SW 1271 (cell line): ENCODE data around the gene KLHL18.
"Not testable (repeated sequence)": the region's sequence is repeated elsewhere in the genome, so short reads cannot be mapped to it uniquely, and the experiment has no call there.

Experiments
- DNase-seq, 2 experiments: peaks; one replicate each; lab custom pipeline; 2025; lab: John Stamatoyannopoulos, UW

KLHL18 gene

DNA sequence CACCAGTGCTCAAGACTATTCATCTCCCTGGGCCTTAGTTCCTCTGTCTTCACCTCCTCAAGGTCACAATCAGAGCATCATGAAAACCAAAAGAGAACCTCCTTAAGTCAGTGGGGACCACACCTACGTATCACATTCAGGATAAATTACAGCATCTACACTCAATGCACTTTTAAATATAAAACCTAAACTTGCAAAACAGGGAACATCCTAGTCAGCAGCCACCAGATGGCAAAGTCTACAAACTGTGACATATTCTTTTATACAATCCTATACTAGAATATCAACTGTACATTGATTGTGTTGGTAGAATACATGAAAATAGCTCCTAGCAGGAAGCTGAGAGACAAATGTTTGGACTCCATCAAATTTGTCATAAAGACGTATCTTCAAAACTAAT lies 8.1 kb upstream of the KLHL18 start:
- no peak for DNase-seq

DNA sequence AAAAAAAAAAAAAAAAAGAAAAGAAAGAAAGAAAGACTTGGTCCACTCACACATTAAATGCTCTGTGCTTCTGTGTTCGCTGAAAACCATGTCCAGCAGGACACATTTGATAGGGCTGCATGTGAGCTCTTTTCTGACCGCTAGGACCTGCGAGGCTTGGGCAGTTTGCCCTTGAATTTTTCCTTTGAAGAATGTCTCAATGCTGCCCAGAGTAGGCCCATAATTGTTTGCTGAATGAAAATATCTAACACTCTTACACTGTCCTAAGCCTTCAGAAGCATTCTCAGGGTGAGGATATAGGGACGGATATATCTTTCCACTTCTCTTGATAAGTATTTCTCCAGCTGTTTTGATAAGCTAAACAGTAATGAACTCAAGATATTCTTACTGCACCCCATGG lies 6.2 kb upstream of the KLHL18 start:
- DNase-seq: no peak

DNA sequence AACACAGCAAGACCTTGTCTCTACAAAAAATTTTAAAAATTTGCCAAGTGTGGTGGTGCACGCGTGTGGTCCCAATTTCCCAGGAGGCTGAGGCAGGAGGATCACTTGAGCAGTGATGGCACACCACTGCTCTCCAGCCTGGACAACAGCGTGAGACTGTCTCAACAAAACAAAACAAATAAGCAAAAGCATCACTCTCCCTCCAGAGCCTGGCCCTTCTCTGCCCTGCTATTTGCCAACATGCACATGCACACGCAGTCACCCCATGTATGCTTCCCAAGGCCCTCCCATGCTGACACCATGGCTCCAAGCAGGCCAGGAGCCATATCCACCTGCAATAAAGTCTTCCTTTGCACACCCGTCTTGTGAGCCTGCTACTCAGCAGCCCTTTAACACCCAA lies 2.2 kb upstream of the KLHL18 start:
- no peak for DNase-seq

DNA sequence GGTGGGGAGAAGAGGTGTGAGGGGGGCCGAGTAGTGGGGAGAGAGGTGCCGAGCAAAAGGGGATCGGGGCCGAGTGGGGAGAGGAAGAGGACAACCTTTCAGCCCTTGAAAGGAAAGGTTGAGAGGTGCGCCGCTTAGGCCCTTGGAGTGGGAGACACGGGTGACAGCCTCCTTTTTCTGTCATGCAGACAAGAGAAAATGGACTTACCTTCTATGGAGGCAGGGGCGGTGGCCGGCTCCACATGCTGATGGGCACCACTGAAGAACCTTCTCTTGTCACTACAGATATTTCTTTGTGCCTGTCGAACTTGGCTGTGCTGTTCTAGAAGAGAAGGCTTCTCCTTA lies 421 bp downstream of the KLHL18 start:
- DNase-seq: no peak

DNA sequence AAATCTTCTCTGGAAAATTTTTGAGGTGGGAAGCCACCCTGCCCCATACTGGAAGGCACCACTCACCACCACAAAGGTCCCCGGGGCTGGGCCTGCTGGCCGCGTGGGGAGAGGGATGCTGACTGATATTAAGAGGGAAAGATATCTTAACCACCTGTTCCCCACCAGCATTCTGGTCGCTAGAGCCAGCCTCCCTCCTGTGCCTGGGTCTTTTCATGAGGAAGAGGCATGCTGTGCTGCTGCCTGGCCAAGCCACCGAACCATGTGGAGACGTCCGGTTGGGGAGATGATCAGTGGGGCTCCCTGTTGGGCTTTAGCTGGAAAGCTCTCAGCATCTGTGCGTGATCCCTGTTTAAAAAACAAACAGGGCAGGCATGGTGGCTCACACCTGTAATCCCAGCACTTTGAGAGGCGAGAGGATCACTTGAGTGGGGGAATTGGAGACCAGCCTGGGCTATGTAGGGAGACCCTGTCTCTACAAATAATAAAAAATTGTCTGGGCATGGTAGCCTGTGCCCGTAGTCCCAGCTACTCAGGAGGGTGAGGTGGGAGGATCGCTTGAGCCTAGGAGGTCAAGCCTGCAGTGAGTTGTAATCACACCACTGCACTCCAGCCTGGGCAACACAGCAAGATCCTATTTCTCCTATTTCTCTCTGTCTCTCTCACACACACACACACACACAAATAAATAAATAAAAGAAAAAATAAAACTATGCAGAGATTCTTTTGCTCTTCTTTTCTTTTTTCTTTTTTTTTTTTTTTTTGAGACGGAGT lies 1.0 kb downstream of the KLHL18 start:
- DNase-seq: no peak

GRCh38 chr3:47288966-47289910 lies 6.5 kb downstream of the KLHL18 start:
- DNase-seq: no peak

- no peak for DNase-seq
Measured at GRCh38 chr3:47291158-47291753, 8.5 kb downstream of the KLHL18 start.

DNA sequence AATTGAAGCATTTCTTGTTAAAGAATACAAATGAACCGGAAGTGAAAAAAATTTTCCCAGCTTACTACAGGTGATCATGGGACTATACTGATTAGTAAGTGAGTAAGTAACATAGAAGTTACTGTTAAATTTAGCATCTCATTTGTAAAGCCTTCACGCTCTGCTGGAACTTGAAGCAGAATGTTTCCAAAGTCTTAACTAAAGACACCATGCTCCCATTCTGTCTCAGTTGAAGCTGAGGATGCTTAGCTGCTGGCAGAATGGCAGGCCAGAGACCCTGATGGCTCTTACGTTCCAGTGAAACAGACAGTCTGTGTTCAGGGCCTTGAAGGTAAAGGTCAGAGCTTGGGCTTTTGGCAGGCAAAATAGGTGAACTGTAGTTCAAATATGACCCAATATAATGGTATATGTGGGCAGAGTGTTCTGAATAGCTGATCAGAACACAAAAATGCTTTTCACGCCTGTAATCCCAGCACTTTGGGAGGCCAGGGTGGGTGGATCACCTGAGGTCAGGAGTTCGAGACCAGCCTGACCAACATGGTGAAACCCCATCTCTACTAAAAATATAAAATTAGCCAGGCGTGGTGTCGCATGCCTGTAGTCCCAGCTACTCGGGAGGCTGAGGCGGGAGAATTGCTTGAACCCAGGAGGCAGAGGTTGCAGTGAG lies 9.1 kb downstream of the KLHL18 start:
- DNase-seq: not testable (repeated sequence)

- DNase-seq: no peak
Measured at GRCh38 chr3:47293822-47294221, 11.1 kb downstream of the KLHL18 start.

DNA sequence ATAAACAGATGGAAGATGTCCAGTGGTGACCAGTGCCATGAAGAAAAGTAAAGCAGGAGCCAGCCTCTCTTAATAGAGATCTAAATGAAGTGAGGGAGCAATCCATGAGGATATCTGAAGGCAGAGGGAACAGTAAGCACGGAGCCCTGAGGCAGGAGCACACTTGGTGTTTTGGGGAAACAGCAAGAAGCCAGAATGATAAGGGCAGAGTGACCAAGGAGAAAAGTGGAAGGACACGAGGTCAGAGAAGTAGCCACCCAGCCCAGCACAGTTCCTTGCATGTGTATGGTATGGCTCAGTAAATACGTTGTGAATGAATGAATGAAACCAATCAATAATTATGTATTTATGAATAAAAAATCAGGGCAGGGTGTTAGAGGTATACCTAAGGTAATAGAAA lies 11.6 kb downstream of the KLHL18 start:
- DNase-seq: no peak

DNA sequence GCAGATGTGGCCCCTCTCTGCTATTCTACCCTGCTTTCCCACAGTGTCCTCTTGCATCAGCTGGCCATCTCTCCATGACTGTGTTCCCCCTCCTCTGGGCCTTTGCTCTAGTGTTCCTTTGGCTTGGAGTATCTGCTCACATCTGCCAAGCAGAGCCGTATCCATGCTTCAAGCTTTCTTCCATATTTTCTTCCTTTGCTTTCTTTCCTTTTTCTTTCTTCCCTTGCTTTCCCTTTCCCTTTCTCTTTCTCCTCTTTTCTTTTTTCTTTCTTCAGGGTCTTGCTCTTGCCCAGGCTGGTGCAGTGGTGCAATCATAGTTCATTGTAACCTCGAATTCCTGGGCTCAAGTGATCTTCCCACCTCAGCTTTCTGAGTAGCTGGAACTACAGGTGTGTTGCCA lies 12.6 kb downstream of the KLHL18 start:
- no peak for DNase-seq

- DNase-seq: no peak
Measured at GRCh38 chr3:47295976-47296375, 13.2 kb downstream of the KLHL18 start.

GRCh38 chr3:47296562-47297302 lies 14.0 kb downstream of the KLHL18 start:
- DNase-seq: no peak

DNA sequence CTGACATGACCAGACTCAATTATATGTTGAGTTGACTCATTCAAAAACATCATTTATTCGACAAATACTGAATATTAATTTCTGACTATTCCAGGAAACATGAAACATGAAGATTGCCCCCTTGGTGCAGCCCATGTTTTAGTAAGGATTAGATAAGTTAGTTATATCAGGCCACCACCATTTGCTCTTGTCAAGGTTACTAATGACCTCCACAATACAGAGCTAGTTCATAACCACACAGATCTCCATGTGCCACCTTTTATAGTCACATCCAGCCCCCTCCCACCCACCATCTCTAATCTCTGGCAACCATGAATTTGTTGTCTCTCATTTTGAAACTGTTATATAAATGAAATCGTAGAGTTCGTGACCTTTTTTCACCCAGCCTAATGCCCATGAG lies 15.7 kb downstream of the KLHL18 start:
- no peak for DNase-seq

DNA sequence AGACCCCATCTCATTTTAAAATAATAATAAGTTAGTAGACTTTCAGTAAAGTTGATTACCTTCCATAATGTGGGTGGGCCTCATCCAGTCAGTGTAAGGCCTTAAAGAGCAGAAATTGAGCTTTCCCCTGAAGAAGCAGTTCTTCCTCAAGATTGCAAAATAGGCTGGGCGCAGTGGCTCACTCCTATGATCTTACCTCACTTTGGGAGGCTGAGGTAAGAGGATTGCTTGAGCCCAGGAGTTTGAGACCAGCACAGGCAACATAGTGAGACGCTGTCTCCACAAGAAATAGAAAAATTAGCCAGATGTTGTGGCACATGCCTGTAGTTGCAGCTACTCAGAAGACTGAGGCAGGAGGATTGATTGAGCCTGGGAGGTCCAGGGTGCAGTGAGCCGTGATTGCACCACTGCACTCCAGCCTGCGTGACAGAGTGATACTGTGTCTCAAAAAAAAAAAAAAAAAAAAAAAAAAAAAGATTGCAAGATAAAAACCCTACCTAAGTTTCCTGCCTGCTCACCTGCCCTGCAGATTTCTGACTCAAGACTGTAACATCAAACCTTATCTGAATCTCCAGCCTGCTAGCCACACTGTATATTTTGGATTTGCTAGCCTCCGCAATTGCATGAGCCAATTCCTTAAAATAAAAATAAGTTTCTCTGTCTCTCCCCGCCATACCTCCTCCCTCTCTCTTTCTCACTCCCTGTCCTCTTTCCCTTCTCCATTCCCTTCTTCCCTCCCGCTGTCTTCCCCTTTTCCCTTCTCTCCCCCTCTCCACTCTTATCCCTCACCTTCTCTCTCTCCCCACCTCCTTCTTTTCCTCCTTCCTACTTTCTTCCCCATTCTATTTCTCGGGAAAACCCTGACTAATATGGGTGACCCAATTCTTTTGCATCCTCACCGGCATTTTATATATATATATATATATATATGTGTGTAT lies 16.9 kb downstream of the KLHL18 start:
- no peak for DNase-seq

- no peak for DNase-seq
Measured at GRCh38 chr3:47301456-47301855, 18.7 kb downstream of the KLHL18 start.

- no peak for DNase-seq
Measured at GRCh38 chr3:47306022-47306421, 23.3 kb downstream of the KLHL18 start.

DNA sequence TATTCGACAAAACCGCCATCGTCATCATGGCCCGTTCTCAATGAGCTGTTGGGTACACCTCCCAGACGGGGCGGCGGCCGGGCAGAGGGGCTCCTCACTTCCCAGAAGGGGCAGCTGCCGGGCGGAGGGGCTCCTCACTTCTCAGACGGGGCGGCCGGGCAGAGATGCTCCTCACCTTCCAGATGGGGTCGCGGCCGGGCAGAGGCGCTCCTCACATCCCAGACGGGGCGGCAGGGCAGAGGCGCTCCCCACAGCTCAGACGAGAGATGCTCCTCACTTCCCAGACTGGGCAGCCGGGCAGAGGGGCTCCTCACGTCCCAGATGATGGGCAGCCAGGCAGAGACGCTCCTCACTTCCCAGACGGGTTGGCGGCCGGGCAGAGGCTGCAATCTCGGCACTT lies 26.5 kb downstream of the KLHL18 start:
- not testable (repeated sequence) for DNase-seq

DNA sequence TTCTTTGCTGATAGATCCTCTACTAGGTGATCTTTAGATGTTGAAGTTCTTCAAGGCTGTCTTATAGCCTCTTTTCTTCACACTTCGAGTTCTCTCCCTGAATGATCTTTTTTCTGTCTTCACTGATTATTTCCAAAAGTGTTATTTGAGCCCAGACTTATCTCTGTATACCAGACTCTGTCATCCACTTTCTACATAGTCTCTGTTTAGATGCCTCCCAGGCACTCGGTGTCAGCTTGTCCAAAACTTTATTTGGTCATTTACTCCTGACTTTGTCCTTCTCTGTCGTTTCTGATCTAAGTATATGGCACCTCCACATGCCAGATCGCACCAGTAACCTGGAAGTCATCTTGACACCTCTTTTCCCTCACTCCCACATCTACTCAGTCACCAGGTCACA lies 27.6 kb downstream of the KLHL18 start:
- DNase-seq: no peak

- no peak for DNase-seq
Measured at GRCh38 chr3:47313341-47314055, 30.8 kb downstream of the KLHL18 start.
